ENCODE measurements around the gene DNAJC1. TPM values are rescaled to one million over a fixed set of nuclear protein-coding genes. Genes with fewer than 3 reads are reported as not detected.

The DNAJC1 gene
- total RNA-seq, 1 experiment from 2014 or later, result 17.9 TPM

DNA sequence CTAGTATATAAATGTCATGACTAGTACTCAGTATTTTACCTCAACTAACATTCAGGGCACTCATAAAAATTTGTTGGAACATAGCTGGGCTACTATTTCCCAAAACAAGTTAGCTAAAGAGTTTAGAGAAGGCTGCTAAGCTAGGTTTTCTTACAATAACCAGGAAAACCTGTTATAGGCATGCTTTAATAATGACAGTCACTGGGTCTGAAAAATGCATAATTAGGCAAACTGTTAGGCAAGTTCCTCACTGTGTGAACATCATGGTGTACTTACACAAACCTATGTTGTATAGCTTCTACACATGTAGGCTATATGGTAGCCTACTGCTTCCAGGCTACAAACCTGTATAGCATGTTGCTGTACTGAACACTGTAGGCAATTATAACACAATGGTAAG, 79.0 kb downstream of the DNAJC1 start:
- no peak for DNase-seq
- H3K27me3 ChIP-seq (ENCODE audit: control insufficient read depth, insufficient read depth, low read length), result no peaks in the 10 kb centered on the region
- H3K36me3 ChIP-seq (replicated peaks; ENCODE audit: control insufficient read depth, insufficient read depth, low read length), result no peaks in the 10 kb centered on the region
- no peak overlapping the region for H3K4me3 ChIP-seq (ENCODE audit: insufficient read depth, low read depth, low read length)

DNA sequence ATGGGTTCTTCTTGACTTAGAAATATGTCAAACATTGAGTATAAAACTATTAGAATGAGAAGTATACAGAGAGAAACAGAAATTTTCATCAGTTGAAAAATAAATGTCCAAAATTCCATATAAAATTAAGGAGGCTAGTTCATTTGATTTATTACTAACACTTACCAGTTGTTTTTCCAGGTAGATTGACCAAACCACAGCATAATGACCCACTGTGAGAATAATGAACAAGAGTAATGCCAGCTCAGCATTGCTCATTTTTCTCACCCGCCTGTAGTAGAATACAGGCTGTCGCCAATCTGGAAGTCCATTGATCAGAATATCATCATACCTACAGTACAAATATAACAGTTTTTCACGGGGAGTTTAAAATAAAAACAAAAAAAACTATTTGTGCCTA, 82.9 kb downstream of the DNAJC1 start:
- no peaks in the 10 kb centered on the region for H3K36me3 ChIP-seq (replicated peaks; ENCODE audit: control insufficient read depth, insufficient read depth, low read length)
- no peaks in the 10 kb centered on the region for H3K27me3 ChIP-seq (ENCODE audit: control insufficient read depth, insufficient read depth, low read length)
- no peak overlapping the region for H3K4me3 ChIP-seq (ENCODE audit: insufficient read depth, low read depth, low read length)
- no peak for DNase-seq

DNA sequence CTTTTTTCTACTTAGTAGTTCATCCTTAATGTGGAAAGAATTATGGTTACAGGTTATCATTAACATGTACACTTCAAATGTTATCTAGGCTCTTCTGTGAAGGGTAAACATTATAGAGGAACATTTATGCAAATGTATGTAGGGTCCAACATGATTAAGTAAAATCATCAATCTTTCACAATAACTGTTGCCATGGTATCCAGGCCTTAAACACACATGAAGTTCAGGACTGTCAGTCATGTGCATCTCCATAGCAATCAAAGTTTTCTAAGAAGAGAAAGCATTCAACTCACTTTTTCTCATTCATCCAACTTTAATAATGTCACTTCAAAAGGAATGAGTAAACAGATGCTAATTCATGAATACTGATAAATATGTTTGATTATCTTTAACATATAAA, 83.6 kb downstream of the DNAJC1 start:
- H3K4me3 ChIP-seq (ENCODE audit: insufficient read depth, low read depth, low read length), result no peak overlapping the region
- H3K36me3 ChIP-seq (replicated peaks; ENCODE audit: control insufficient read depth, insufficient read depth, low read length), result no peaks in the 10 kb centered on the region
- H3K27me3 ChIP-seq (ENCODE audit: control insufficient read depth, insufficient read depth, low read length), result no peaks in the 10 kb centered on the region
- DNase-seq, result no peak

DNA sequence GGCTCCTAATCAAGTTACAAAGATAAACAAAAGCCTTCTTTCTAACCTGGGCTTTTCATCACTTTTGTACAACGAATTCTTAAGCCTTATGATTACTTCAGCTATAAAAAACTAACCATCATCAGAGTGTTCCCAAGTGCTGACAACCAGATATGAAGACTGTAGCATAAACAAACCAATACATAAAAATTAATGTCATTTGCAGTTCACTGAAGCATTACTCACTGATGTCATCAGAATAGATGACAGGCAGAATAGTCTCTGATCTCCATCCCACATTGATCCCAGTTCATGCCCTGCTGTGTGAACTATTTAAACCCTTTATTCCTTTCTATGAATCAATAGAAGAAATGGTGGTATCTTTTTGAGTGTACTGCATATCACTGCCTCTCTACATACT, 84.4 kb downstream of the DNAJC1 start:
- no peaks in the 10 kb centered on the region for H3K36me3 ChIP-seq (replicated peaks; ENCODE audit: control insufficient read depth, insufficient read depth, low read length)
- DNase-seq, result no peak
- H3K4me3 ChIP-seq (ENCODE audit: insufficient read depth, low read depth, low read length), result no peak overlapping the region
- H3K27me3 ChIP-seq (ENCODE audit: control insufficient read depth, insufficient read depth, low read length), result no peaks in the 10 kb centered on the region

DNA sequence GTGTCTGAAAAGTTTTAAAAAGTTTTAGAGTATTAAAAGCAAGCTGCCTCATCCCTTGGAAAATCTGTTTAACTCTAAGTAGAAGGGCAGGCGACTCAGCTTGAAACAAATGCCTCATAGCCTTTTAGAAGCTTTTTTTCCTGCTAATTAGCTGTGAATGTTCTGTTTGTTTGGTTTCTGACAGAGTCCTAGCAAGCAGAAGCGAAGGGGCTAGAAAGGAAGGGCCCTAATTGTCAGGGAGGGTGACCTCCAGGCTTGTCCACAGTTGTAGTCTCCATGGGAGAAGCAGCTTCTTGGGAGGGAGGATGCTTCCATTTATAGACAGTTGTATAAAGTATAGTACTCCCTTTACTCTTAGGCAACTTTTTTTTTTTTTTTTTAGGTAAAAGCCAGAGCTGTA, 90.9 kb downstream of the DNAJC1 start:
- Histone ChIP-seq H3K4me3 (ENCODE audit: insufficient read depth, low read depth, low read length) (no peak overlapping the region), H3K36me3 (replicated peaks; ENCODE audit: control insufficient read depth, insufficient read depth, low read length) (no peaks in the 10 kb centered on the region), H3K27me3 (ENCODE audit: control insufficient read depth, insufficient read depth, low read length) (no peaks in the 10 kb centered on the region)
- DNase-seq, result no peak

DNA sequence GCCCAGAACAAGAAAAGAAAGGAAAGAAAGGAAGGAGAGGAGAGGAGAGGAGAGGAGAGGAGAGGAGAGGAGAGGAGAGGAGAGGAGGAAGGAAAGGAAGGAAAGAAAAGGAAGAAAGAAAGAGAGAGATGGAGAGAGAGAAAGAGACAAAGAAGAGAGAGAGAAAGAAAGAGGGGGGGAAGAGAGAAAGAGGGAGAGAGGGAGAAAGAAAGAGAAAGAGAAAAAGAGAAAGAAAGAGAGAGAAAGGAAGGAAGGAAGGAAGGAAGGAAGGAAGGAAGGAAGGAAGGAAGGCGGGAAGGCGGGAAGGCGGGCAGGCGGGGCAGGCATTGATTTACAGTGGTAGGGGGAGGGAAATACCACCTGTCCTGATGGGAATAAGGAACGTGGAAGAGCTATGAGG, 92.7 kb downstream of the DNAJC1 start:
- no peaks in the 10 kb centered on the region for H3K36me3 ChIP-seq (replicated peaks; ENCODE audit: control insufficient read depth, insufficient read depth, low read length)
- H3K4me3 ChIP-seq (ENCODE audit: insufficient read depth, low read depth, low read length), result no peak overlapping the region
- no peak for DNase-seq
- H3K27me3 ChIP-seq (ENCODE audit: control insufficient read depth, insufficient read depth, low read length), result no peaks in the 10 kb centered on the region

DNA sequence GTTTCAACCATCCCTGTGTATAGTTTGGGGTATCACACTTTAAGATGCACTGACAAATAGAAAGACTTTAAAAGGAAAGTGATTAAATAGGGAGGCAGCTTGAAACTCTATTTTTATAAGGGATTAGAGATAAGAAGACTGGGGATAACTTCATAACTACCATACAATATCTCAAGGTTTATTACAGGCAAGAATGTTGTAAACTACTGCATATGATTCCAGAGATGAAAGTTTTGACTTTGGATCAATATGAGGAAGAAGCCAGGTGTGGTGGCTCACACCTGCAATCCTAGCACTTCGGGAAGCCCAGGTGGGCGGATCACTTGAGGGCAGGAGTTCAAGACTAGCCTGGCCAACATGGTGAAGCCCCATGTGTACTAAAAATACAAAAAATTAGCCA, 96.1 kb downstream of the DNAJC1 start:
- Histone ChIP-seq H3K4me3 (ENCODE audit: insufficient read depth, low read depth, low read length) (no peak overlapping the region), H3K36me3 (replicated peaks; ENCODE audit: control insufficient read depth, insufficient read depth, low read length) (no peaks in the 10 kb centered on the region), H3K27me3 (ENCODE audit: control insufficient read depth, insufficient read depth, low read length) (no peaks in the 10 kb centered on the region)
- no peak for DNase-seq

DNA sequence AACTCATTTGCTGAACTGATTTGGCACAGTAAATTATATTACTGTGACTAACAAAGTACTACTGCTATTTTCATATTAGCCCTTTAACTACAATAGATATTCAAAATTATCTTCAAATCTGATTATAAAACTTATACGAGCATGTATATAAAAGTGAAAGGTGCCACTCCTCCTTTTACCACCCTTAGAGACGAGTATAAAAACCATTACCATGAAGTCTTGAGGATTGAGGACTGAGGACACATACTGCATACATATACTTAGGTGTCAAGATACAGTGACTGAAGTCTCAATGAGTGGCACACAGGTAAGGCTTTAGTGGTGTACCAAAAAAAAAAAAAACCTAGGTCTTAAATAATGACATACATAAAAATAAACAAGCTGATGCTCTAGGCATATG, 98.6 kb downstream of the DNAJC1 start:
- DNase-seq, result no peak
- Histone ChIP-seq H3K4me3 (ENCODE audit: insufficient read depth, low read depth, low read length) (no peak overlapping the region), H3K27me3 (ENCODE audit: control insufficient read depth, insufficient read depth, low read length) (no peaks in the 10 kb centered on the region), H3K36me3 (replicated peaks; ENCODE audit: control insufficient read depth, insufficient read depth, low read length) (no peaks in the 10 kb centered on the region)

DNA sequence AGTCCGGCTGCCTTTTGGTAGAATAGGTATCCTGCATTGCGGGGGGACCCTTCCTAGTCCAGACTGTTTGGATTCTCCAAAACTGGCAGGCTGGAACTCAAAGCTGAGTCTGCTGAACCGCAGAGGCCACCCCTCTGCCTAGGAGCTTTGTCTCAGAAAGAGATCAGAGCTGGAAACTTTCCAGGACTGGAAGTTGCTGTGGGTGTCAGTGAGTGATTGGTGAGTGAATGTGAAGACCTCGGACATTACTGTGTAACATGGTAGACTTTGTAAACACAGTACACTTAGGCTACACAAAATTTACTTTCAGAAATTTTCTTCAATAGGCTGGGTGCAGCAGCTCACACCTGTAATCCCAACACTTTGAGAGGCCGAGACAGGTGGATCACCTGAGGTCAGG, 103.8 kb downstream of the DNAJC1 start:
- no peak overlapping the region for H3K4me3 ChIP-seq (ENCODE audit: insufficient read depth, low read depth, low read length)
- H3K27me3 ChIP-seq (ENCODE audit: control insufficient read depth, insufficient read depth, low read length), result no peaks in the 10 kb centered on the region
- DNase-seq, result no peak
- H3K36me3 ChIP-seq (replicated peaks; ENCODE audit: control insufficient read depth, insufficient read depth, low read length), result no peaks in the 10 kb centered on the region

DNA sequence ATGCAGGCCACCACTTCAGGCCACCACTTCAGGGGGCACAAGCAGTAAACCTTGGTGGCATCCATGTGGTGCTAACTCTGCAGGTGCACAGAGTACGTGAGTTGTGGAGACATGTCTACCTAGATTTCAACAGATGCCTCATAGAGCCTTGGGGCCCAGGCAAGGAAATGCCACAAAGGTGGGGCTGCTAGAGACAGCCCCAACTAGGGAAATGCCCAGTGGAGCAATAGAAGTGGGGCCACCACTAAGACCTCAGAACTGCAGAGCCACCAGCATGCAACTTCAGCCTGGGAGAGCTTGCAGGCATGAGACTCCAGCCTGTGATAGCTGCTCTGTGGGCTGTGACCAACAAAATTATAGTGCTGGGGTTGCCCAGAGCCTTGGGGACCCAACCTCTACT, 107.6 kb downstream of the DNAJC1 start:
- Histone ChIP-seq H3K27me3 (ENCODE audit: control insufficient read depth, insufficient read depth, low read length) (no peaks in the 10 kb centered on the region), H3K4me3 (ENCODE audit: insufficient read depth, low read depth, low read length) (no peak overlapping the region), H3K36me3 (replicated peaks; ENCODE audit: control insufficient read depth, insufficient read depth, low read length) (no peaks in the 10 kb centered on the region)
- DNase-seq, result no peak

DNA sequence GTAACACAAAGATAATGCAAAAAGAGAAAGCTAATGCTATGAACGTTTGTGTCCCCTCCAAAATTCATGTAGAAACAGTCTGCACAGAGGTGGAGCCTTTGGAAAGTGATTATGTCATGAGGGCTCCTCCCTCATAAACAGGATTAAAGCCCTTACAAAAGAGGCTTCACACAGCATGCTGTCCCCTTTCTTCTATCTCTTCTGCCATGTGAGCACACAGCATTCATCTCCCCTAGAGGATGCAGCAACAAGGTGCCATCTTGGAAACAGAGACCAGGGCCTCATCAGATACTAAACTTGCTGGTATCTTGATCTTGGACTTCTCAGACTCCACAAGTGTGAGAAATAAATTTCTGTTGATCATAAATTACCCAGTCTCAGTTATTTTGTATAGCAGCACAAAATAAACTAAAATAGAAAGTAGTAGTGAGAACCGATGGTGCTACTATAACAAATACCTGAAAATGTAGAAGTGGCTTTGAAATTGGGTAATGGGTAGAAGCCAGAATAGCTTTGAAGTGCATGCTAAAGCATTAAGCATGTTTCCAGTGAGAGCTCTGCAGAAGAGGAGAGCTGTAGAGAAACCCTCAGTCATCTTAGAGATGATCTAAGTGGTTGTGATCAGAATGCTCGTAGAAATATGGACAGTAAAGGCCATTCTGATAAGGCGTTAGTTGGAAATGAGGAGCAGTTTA, 108.7 kb downstream of the DNAJC1 start:
- Histone ChIP-seq H3K36me3 (replicated peaks; ENCODE audit: control insufficient read depth, insufficient read depth, low read length) (no peaks in the 10 kb centered on the region), H3K27me3 (ENCODE audit: control insufficient read depth, insufficient read depth, low read length) (no peaks in the 10 kb centered on the region), H3K4me3 (ENCODE audit: insufficient read depth, low read depth, low read length) (no peak overlapping the region)
- DNase-seq, result no peak

DNA sequence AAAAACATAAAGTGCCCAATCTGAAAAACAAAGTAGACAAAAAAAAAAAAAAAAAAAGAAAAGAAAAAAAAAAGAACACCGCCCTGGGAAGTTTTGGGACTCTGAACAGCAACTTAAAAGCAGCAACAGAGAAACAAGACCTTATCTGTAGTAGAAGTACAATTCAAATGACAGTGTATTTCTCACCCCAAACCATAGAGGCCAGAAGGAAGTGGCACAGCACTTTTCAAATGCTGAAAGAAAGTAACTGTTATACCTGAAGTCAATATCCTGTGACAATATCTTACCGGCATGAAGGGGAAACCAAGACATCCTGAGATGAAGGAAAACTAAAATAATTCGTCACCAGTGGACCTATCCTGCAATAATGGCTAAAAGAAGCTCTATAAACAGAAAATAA, 112.1 kb downstream of the DNAJC1 start:
- H3K36me3 ChIP-seq (replicated peaks; ENCODE audit: control insufficient read depth, insufficient read depth, low read length), result no peaks in the 10 kb centered on the region
- no peaks in the 10 kb centered on the region for H3K27me3 ChIP-seq (ENCODE audit: control insufficient read depth, insufficient read depth, low read length)
- no peak overlapping the region for H3K4me3 ChIP-seq (ENCODE audit: insufficient read depth, low read depth, low read length)
- DNase-seq, result no peak

DNA sequence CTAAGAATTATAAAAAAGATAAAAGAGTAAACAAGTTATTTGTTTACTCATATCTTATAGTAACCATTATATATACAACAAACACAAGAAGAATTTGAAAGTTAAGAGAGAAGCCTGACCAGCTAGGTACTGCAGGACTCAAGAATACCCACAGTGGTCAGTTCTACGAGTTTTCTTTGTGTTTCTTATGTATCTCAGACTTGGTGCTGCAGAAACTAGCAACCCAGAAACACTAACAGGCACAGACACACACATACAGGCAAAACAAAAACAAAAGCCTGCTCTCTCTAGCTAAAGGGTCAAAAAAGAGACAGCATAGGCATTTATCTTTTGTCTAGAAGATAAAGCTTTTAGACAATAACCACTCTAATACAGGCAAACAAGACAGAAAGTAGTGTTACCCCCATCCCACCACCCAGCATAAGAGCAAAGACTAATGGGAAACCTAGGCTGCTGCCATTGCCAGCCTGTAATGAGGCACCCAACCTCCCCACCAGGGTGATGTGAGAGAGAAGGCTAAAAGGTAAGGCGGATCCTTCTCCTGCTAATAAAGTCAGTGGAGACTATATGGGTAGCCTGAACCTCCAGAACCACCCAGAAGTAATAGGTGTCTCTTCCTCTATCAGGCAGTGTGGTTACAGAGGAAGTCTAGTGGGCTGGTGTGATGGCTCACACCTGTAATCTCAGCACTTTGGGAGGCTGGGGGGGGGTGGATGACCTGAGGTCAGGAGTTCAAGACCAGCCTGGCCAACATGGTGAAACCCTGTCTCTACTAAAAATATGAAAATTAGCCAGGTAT, 113.9 kb downstream of the DNAJC1 start:
- no peaks in the 10 kb centered on the region for H3K27me3 ChIP-seq (ENCODE audit: control insufficient read depth, insufficient read depth, low read length)
- no peak overlapping the region for H3K4me3 ChIP-seq (ENCODE audit: insufficient read depth, low read depth, low read length)
- no peaks in the 10 kb centered on the region for H3K36me3 ChIP-seq (replicated peaks; ENCODE audit: control insufficient read depth, insufficient read depth, low read length)
- no peak for DNase-seq

DNA sequence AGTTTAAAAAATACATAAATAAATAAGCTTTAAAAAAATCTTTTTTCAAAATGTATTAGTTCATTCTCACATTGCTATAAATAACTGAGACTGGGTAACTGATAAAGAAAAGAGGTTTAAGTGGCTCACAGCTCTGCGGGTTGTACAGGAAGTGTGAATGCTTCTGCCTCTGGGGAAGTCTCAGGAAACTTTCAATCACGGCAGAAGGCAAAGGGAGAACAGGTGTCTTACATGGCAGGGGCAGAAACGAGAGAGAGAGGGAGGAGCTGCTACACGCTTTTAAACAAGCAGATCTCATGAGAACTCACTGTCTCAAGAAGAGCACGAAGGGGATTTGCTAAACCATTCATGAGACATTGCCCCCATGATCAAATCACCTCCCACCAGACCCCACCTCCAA, 114.6 kb downstream of the DNAJC1 start:
- DNase-seq, result no peak
- no peaks in the 10 kb centered on the region for H3K27me3 ChIP-seq (ENCODE audit: control insufficient read depth, insufficient read depth, low read length)
- no peak overlapping the region for H3K4me3 ChIP-seq (ENCODE audit: insufficient read depth, low read depth, low read length)
- H3K36me3 ChIP-seq (replicated peaks; ENCODE audit: control insufficient read depth, insufficient read depth, low read length), result no peaks in the 10 kb centered on the region

DNA sequence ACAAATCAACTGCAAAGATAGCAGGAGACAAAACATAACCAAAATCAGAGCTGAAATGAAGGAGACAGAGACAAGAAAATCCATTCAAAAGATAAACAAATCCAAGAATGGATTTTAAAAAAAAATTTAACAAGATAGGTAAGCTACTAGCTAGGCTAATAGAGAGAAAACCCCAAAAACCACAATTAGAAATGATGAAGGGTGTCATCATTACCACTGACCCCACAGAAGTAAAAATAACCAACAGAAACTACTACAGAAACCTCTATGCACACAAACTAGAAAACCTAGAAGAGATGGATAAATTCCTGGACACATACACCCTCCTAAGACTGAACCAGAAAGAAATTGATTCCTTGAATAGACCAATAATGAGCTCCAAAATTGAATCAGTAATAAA, 117.6 kb downstream of the DNAJC1 start:
- Histone ChIP-seq H3K4me3 (ENCODE audit: insufficient read depth, low read depth, low read length) (no peak overlapping the region), H3K27me3 (ENCODE audit: control insufficient read depth, insufficient read depth, low read length) (no peaks in the 10 kb centered on the region), H3K36me3 (replicated peaks; ENCODE audit: control insufficient read depth, insufficient read depth, low read length) (no peaks in the 10 kb centered on the region)
- DNase-seq, result no peak
